ENCODE data around the gene CCDC183.
"Not testable (repeated sequence)": the region's sequence is repeated elsewhere in the genome, so short reads cannot be mapped to it uniquely, and the experiment has no call there.

CCDC183 gene

DNA sequence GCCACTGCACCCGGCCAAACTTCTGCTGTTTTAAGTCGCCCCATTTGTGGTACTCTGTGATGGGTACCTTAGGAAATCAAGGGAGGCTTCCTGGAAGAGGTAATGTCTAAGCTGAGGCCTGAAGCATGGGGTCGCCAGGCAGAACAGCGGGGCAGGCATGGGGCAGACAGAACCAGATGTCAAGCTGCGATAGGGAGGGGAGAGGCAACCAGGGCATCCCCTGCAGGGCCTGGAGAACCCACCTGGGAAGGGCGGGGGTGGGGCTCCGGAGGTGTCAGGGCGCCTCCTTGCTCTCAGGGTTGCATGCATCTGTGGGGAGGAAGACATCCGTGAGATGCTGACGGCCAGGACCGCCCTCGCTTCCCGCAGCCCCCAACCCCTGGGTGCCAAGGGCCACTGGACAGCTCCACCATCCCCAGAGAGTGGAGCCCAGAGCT is 34.6 kb upstream of the CCDC183 start:
- TF ChIP-seq ZNF274 (IDR thresholded peaks at IDR 0.05; ENCODE audit: low read depth, low read length) (no peak), YY1 (IDR thresholded peaks at IDR 0.05; ENCODE audit: insufficient read depth, insufficient read length) (no peak), SUZ12 (IDR thresholded peaks at IDR 0.05; ENCODE audit: extremely low read depth, insufficient read depth, insufficient read length) (no peak)
- Histone ChIP-seq H3K9ac (ENCODE audit: insufficient read length, low read depth) (no peak overlapping the region), H3K4me3 (ENCODE audit: insufficient read length, low read depth) (no peak overlapping the region), H3K27me3 (ENCODE audit: insufficient read depth, insufficient read length) (no peaks in the 10 kb centered on the region), H3K9me3 (ENCODE audit: insufficient read depth, low read length) (no peaks in the 10 kb centered on the region), H3K4me1 (ENCODE audit: insufficient read depth, insufficient read length) (peaks cover 55% of the 10 kb centered on the region), H3K36me3 (ENCODE audit: insufficient read depth, insufficient read length, low read length) (no peaks in the 10 kb centered on the region)
- DNase-seq (ENCODE audit: low read depth, low spot score), result no peak

DNA sequence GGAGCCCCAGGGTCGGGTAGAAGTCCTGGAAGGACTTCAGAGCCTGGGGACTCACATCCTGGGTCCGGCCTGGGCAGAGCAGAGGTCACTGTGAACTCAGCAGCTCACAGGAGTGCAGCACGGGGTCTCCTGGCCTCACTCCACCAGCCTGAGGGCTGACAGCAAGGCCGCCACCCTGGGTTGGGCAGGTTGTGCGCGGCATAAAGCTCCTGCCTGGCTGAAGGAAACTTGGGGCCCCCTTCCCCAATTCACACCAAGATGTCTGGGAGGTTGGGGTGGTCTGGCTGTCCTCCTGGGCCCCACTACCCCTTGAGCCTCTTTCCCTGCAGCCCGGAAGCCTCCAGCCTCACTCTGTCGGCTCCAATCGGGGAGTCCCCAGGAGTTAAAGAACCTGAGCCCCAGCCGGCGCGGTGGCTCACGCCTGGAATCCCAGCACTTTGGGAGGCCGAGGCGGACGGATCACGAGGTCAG is 33.9 kb upstream of the CCDC183 start:
- H3K36me3 ChIP-seq (ENCODE audit: insufficient read depth, insufficient read length, low read length), result no peaks in the 10 kb centered on the region
- TF ChIP-seq ZNF274 (IDR thresholded peaks at IDR 0.05; ENCODE audit: low read depth, low read length) (no peak), YY1 (IDR thresholded peaks at IDR 0.05; ENCODE audit: insufficient read depth, insufficient read length) (no peak), SUZ12 (IDR thresholded peaks at IDR 0.05; ENCODE audit: extremely low read depth, insufficient read depth, insufficient read length) (no peak)

GRCh38 chr9:136762915-136763648 is 33.1 kb upstream of the CCDC183 start:
- Histone ChIP-seq H3K4me3 (ENCODE audit: insufficient read length, low read depth) (peak overlapping the region; percentile 15), H3K36me3 (ENCODE audit: insufficient read depth, insufficient read length, low read length) (no peaks in the 10 kb centered on the region), H3K27me3 (ENCODE audit: insufficient read depth, insufficient read length) (peaks cover 8% of the 10 kb centered on the region), H3K4me1 (ENCODE audit: insufficient read depth, insufficient read length) (peaks cover 46% of the 10 kb centered on the region), H3K9me3 (ENCODE audit: insufficient read depth, low read length) (no peaks in the 10 kb centered on the region), H3K9ac (ENCODE audit: insufficient read length, low read depth) (peak overlapping the region; percentile 23)
- TF ChIP-seq ZNF274 (IDR thresholded peaks at IDR 0.05; ENCODE audit: low read depth, low read length), result no peak
- no peak for TF ChIP-seq YY1 (IDR thresholded peaks at IDR 0.05; ENCODE audit: insufficient read depth, insufficient read length)
- TF ChIP-seq SUZ12 (IDR thresholded peaks at IDR 0.05; ENCODE audit: extremely low read depth, insufficient read depth, insufficient read length), result no peak
- peak; percentile 95 for DNase-seq (ENCODE audit: low read depth, low spot score)

More for the DNA sequence above, 33.9 kb upstream of the CCDC183 start:
- Histone ChIP-seq H3K9ac (ENCODE audit: insufficient read length, low read depth) (peak overlapping the region; percentile 76), H3K27me3 (ENCODE audit: insufficient read depth, insufficient read length) (peaks cover 3% of the 10 kb centered on the region), H3K4me3 (ENCODE audit: insufficient read length, low read depth) (no peak overlapping the region), H3K4me1 (ENCODE audit: insufficient read depth, insufficient read length) (peaks cover 50% of the 10 kb centered on the region), H3K9me3 (ENCODE audit: insufficient read depth, low read length) (no peaks in the 10 kb centered on the region)
- no peak for DNase-seq (ENCODE audit: low read depth, low spot score)

GRCh38 chr9:136763649-136764035 is 32.5 kb upstream of the CCDC183 start:
- Histone ChIP-seq H3K4me1 (ENCODE audit: insufficient read depth, insufficient read length) (peaks cover 44% of the 10 kb centered on the region), H3K9ac (ENCODE audit: insufficient read length, low read depth) (peak overlapping the region; percentile 23), H3K27me3 (ENCODE audit: insufficient read depth, insufficient read length) (peaks cover 10% of the 10 kb centered on the region), H3K4me3 (ENCODE audit: insufficient read length, low read depth) (no peak overlapping the region), H3K9me3 (ENCODE audit: insufficient read depth, low read length) (no peaks in the 10 kb centered on the region), H3K36me3 (ENCODE audit: insufficient read depth, insufficient read length, low read length) (no peaks in the 10 kb centered on the region)
- TF ChIP-seq ZNF274 (IDR thresholded peaks at IDR 0.05; ENCODE audit: low read depth, low read length) (no peak), YY1 (IDR thresholded peaks at IDR 0.05; ENCODE audit: insufficient read depth, insufficient read length) (no peak), SUZ12 (IDR thresholded peaks at IDR 0.05; ENCODE audit: extremely low read depth, insufficient read depth, insufficient read length) (no peak)
- DNase-seq (ENCODE audit: low read depth, low spot score), result no peak

GRCh38 chr9:136764301-136764891 is 31.7 kb upstream of the CCDC183 start, which contains the start of gene LCN15:
TSS of gene LCN15 (minus strand) at chr9:136764518. CDS start at chr9:136764488, 30 bp downstream.
- H3K9me3 ChIP-seq (ENCODE audit: insufficient read depth, low read length), result no peaks in the 10 kb centered on the region
- H3K9ac ChIP-seq (ENCODE audit: insufficient read length, low read depth), result peak within 1 kb of the TSS; percentile 23
- no peak for TF ChIP-seq YY1 (IDR thresholded peaks at IDR 0.05; ENCODE audit: insufficient read depth, insufficient read length)
- H3K36me3 ChIP-seq (ENCODE audit: insufficient read depth, insufficient read length, low read length), result no peaks in the 10 kb centered on the region
- H3K27me3 ChIP-seq (ENCODE audit: insufficient read depth, insufficient read length), result peaks cover 10% of the 10 kb centered on the region
- peaks cover 43% of the 10 kb centered on the region for H3K4me1 ChIP-seq (ENCODE audit: insufficient read depth, insufficient read length)
- DNase-seq (ENCODE audit: low read depth, low spot score), result no peak
- peak within 1 kb of the TSS; percentile 15 for H3K4me3 ChIP-seq (ENCODE audit: insufficient read length, low read depth)

DNA sequence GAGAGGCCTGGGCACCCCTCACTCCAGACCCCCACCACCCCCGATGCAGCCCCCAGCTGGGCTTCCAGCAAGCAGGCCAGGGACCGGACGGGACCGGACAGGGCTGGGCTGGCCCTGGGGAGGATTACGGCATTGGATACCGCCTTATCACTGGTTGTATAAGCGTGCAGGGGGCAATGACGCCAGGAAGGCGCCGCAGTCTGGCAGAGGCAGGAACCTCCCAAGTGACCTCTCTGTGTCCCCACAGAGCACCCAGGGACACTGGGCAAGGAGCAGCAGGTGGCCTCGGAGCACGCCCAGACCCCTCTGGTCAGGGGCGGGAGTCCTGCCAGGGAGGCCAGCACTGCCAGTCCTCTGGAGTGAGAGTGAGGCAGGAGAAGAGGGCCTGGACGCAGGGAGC is 31.1 kb upstream of the CCDC183 start:
- Histone ChIP-seq H3K4me3 (ENCODE audit: insufficient read length, low read depth) (no peak overlapping the region), H3K36me3 (ENCODE audit: insufficient read depth, insufficient read length, low read length) (no peaks in the 10 kb centered on the region), H3K9me3 (ENCODE audit: insufficient read depth, low read length) (no peaks in the 10 kb centered on the region), H3K4me1 (ENCODE audit: insufficient read depth, insufficient read length) (peaks cover 38% of the 10 kb centered on the region), H3K27me3 (ENCODE audit: insufficient read depth, insufficient read length) (peaks cover 10% of the 10 kb centered on the region), H3K9ac (ENCODE audit: insufficient read length, low read depth) (peak overlapping the region; percentile 17)
- no peak for DNase-seq (ENCODE audit: low read depth, low spot score)
- TF ChIP-seq YY1 (IDR thresholded peaks at IDR 0.05; ENCODE audit: insufficient read depth, insufficient read length), result no peak
- no peak for TF ChIP-seq ZNF274 (IDR thresholded peaks at IDR 0.05; ENCODE audit: low read depth, low read length)
- TF ChIP-seq SUZ12 (IDR thresholded peaks at IDR 0.05; ENCODE audit: extremely low read depth, insufficient read depth, insufficient read length), result no peak

DNA sequence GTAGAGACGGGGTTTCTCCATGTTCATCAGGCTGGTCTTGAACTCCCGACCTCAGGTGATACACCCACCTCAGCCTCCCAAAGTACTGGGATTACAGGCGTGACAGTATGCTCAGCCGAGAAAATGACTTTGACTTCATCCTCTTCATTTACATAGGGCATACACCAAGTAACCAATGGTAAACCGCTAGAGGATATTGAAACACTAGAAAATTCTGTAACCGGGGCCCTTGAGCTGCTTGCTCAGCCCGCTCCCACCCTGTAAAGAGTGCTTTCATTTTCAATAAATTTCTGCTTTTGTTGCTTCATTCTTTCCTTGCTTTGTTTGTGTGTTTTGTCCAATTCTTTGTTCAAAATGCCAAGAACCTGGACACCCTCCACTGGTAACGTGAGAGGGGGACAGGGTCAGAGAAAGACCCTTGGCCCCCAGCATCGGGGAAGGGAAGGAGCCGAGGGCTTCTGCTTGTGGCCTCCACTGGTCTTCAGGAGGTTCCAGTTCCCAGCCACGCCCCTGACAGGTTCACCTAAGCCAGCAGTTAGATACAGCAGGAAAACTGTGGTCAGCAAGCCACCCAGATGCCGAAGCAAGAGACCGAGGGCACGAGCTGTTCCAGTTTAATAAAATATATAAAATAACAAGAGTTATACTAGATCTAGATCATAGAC is 30.3 kb upstream of the CCDC183 start:
- not testable (repeated sequence) for H3K36me3 ChIP-seq (ENCODE audit: insufficient read depth, insufficient read length, low read length); H3K4me3 ChIP-seq (ENCODE audit: insufficient read length, low read depth); H3K9ac ChIP-seq (ENCODE audit: insufficient read length, low read depth); H3K27me3 ChIP-seq (ENCODE audit: insufficient read depth, insufficient read length); DNase-seq (ENCODE audit: low read depth, low spot score); H3K9me3 ChIP-seq (ENCODE audit: insufficient read depth, low read length)
- peaks cover 30% of the 10 kb centered on the region for H3K4me1 ChIP-seq (ENCODE audit: insufficient read depth, insufficient read length)

GRCh38 chr9:136766410-136767120 is 29.6 kb upstream of the CCDC183 start:
- not testable (repeated sequence) for H3K4me3 ChIP-seq (ENCODE audit: insufficient read length, low read depth); H3K9me3 ChIP-seq (ENCODE audit: insufficient read depth, low read length); H3K36me3 ChIP-seq (ENCODE audit: insufficient read depth, insufficient read length, low read length); H3K9ac ChIP-seq (ENCODE audit: insufficient read length, low read depth); H3K27me3 ChIP-seq (ENCODE audit: insufficient read depth, insufficient read length); DNase-seq (ENCODE audit: low read depth, low spot score)
- H3K4me1 ChIP-seq (ENCODE audit: insufficient read depth, insufficient read length), result peaks cover 31% of the 10 kb centered on the region
